Esophagus muscularis mucosa (tissue), 4 donors: ENCODE results near the gene MRPL20. TPM values are rescaled to one million over a fixed set of nuclear protein-coding genes. Genes with fewer than 3 reads are reported as not detected.
"Not testable (repeated sequence)": the region's sequence is repeated elsewhere in the genome, so short reads cannot be mapped to it uniquely, and the experiment has no call there.

Source experiments
- DNase-seq: peaks from one replicate; pipeline ENCODE4 v3.0.0-alpha.2; 2017; ENCODE audit errors: extremely low spot score
- H3K27ac ChIP-seq, 4 donors: fragments of 200-600 bp; sonication (generic); replicated peaks in 1 of 4; 1 replicate in 3 of 4; 2 replicates in 1 of 4; pipeline ENCODE4 v1.5.1; 2016 to 2019; ENCODE audit warnings: mild to moderate bottlenecking in 1 of 4
- H3K27me3 ChIP-seq, 4 donors: fragments of 200-600 bp; sonication (generic); one replicate each; pipeline versions ENCODE4 v1.5.1 to v1.6.0; 2016 to 2019
- H3K36me3 ChIP-seq, 4 donors: fragments of 200-600 bp; sonication (generic); one replicate each; pipeline ENCODE4 v1.5.1; 2016 to 2019
- H3K4me1 ChIP-seq, 4 donors: fragments of 200-600 bp; sonication (generic); one replicate each; pipeline ENCODE4 v1.5.1; 2016 to 2019
- H3K4me3 ChIP-seq, 4 donors: fragments of 200-600 bp; sonication (generic); 1 replicate in 2 of 4; 2 replicates in 2 of 4; pipeline ENCODE4 v1.5.1; 2016 to 2019; ENCODE audit warnings: mild to moderate bottlenecking in 4 of 4, moderate library complexity in 1 of 4
- H3K9me3 ChIP-seq, 4 donors: fragments of 200-600 bp; sonication (generic); 1 replicate in 3 of 4; 2 replicates in 1 of 4; pipeline ENCODE4 v1.5.1; 2016 to 2019
- EP300 ChIP-seq: sonication (generic); formaldehyde crosslinking; IDR thresholded peaks from one replicate; pipeline ENCODE4 v1.6.1; 2017; ENCODE audit warnings: antibody characterized with exemption
- POLR2A ChIP-seq: fragments of 450-650 bp; IDR thresholded peaks from one replicate; pipeline ENCODE4 v1.6.1; 2017; ENCODE audit warnings: antibody characterized with exemption, moderate library complexity, mild to moderate bottlenecking, low read depth
- POLR2AphosphoS5 ChIP-seq, 2 donors: sonication (generic); formaldehyde crosslinking; IDR thresholded peaks; one replicate each; pipeline ENCODE4 v1.6.1; 2017; ENCODE audit warnings: antibody characterized with exemption in 2 of 2
- WGBS: methylation state at CpG from one replicate; pipeline ENCODE4 v1.1.5; 2018; 5-methylcytosine and 5-hydroxymethylcytosine counted together
- intact Hi-C: fragments of 100-400 bp; cut with DNase I; formaldehyde crosslinking; loops from one replicate; pipeline ENCODE4 v1.15.1; 2023
- total RNA-seq, 4 donors: library from RNA; depleted of rRNA; stranded (reverse); fragments of >200 nt; gene quantifications; one replicate each; pipeline versions ENCODE4 v1.1.0 to v1.2.1, GENCODE V29; 2016
- TF ChIP-seq, protein P1 (sequence below), 3 experiments: fragments of 200-600 bp in 2 of 3; fragments of 450-650 bp in 1 of 3; sonication (generic) in 2 of 3; IDR thresholded peaks; one replicate each; pipeline ENCODE4 v1.5.1; 2017 to 2019; ENCODE audit warnings: antibody characterized with exemption in 3 of 3, mild to moderate bottlenecking in 2 of 3, moderate library complexity in 1 of 3

The MRPL20 gene
- total RNA-seq, 4 donors from 2014 or later, result 144 to 175 (median 155) TPM

- DNase-seq, result no peak
Measured at GRCh38 chr1:1430114-1430982, 23.3 kb upstream of the MRPL20 start.

DNA sequence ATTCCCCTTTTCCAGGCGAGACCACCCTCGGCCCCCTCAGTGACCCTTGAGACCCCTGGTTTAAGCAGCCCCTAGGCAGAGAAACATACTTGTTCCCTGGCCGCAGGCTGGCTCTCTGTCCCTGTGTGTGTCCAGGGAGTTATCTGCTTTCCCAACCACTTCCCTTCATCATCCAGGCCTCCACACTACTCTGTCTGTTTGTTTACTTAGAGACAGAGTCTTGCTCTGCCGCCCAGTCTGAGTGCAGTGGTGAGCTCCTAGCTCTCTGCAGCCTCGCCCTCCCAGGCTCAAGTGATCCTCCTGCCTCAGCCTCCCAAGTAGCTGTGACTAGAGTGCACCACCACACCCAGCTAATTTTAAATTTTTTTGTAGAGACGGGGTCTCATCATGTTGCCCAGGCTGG, 22.6 kb upstream of the MRPL20 start:
- H3K9me3 ChIP-seq, result no peaks in the 10 kb centered on the region
- intact Hi-C loops, result no loop called here
- no peak for DNase-seq
- H3K27me3 ChIP-seq, result no peaks in the 10 kb centered on the region
- 41% methylated on average over 6 of the region's 6 CpGs for WGBS
- H3K27ac ChIP-seq, result peak overlapping the region; percentile 96 to 98 (median 97)
- TF ChIP-seq, protein P1, sequence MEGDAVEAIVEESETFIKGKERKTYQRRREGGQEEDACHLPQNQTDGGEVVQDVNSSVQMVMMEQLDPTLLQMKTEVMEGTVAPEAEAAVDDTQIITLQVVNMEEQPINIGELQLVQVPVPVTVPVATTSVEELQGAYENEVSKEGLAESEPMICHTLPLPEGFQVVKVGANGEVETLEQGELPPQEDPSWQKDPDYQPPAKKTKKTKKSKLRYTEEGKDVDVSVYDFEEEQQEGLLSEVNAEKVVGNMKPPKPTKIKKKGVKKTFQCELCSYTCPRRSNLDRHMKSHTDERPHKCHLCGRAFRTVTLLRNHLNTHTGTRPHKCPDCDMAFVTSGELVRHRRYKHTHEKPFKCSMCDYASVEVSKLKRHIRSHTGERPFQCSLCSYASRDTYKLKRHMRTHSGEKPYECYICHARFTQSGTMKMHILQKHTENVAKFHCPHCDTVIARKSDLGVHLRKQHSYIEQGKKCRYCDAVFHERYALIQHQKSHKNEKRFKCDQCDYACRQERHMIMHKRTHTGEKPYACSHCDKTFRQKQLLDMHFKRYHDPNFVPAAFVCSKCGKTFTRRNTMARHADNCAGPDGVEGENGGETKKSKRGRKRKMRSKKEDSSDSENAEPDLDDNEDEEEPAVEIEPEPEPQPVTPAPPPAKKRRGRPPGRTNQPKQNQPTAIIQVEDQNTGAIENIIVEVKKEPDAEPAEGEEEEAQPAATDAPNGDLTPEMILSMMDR (IDR thresholded peaks at IDR 0.05), result no peak
- TF ChIP-seq EP300 (no peak), POLR2AphosphoS5 (IDR thresholded peaks at IDR 0.05) (no peak), POLR2A (no peak)
- H3K4me3 ChIP-seq, result no peak overlapping the region
- peaks cover 66 to 91% (median 80%) of the 10 kb centered on the region in 4 donors for H3K4me1 ChIP-seq
- H3K36me3 ChIP-seq, result no peaks in the 10 kb centered on the region

More at GRCh38 chr1:1430114-1430982, 23.3 kb upstream of the MRPL20 start:
- H3K27me3 ChIP-seq, result no peaks in the 10 kb centered on the region
- TF ChIP-seq, protein P1 (IDR thresholded peaks at IDR 0.05), result peak; percentile 8 to 37 (median 26)
- TF ChIP-seq POLR2AphosphoS5 (IDR thresholded peaks at IDR 0.05) (peak; percentile 61 to 78), POLR2A (no peak), EP300 (no peak)
- H3K36me3 ChIP-seq, result no peaks in the 10 kb centered on the region
- H3K4me3 ChIP-seq, result peak overlapping the region; percentile 32 to 67 (median 39)
- H3K27ac ChIP-seq, result peak overlapping the region; percentile 96 to 98 (median 97)
- WGBS, result 13% methylated on average over 21 of the region's 35 CpGs
- H3K4me1 ChIP-seq, result peaks cover 73 to 97% (median 87%) of the 10 kb centered on the region in 4 donors
- intact Hi-C loops, result no loop called here
- no peaks in the 10 kb centered on the region for H3K9me3 ChIP-seq

DNA sequence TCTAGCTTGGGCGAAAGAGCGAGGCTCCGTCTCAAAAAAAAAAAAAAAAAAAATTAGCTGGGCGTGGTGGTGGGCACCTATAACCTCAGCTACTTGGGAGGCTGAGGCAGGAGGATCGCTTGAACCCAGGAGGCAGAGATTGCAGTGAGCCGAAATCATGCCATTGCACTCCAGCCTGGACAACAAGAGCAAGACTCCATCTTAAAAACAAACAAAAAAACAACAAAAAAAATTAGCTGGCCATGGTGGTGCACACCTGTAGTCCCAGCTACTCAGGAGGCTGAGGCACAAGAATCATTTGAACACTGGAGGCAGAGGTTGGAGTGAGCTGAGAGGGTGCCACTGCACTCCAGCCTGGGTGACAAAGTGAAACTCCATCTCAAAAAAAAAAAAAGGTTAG, 21.9 kb upstream of the MRPL20 start:
- H3K9me3 ChIP-seq, DNase-seq, H3K4me3 ChIP-seq, intact Hi-C loops, H3K36me3 ChIP-seq, H3K27me3 ChIP-seq: not testable (repeated sequence)
- H3K4me1 ChIP-seq, result peaks cover 59 to 84% (median 73%) of the 10 kb centered on the region in 4 donors
- WGBS, result 92% methylated on average over 6 of the region's 6 CpGs
- H3K27ac ChIP-seq, result peak overlapping the region; percentile 96 to 98 (median 97)

GRCh38 chr1:1428174-1428573, 21.1 kb upstream of the MRPL20 start:
- H3K27ac ChIP-seq, result peak overlapping the region; percentile 96 to 98 (median 97)
- H3K9me3 ChIP-seq, result no peaks in the 10 kb centered on the region
- peaks cover 51 to 76% (median 65%) of the 10 kb centered on the region in 4 donors for H3K4me1 ChIP-seq
- intact Hi-C loops, result no loop called here
- H3K4me3 ChIP-seq, result no peak overlapping the region
- WGBS, result 75% methylated on average over 16 of the region's 19 CpGs
- no peaks in the 10 kb centered on the region for H3K27me3 ChIP-seq
- TF ChIP-seq POLR2A (no peak), POLR2AphosphoS5 (IDR thresholded peaks at IDR 0.05) (no peak), EP300 (no peak)
- TF ChIP-seq, protein P1 (IDR thresholded peaks at IDR 0.05), result no peak
- no peak for DNase-seq
- no peaks in the 10 kb centered on the region for H3K36me3 ChIP-seq

- no CpG with 5 or more reads among the region's 22 CpGs for WGBS
- H3K27ac ChIP-seq, result peak overlapping the region; percentile 96 to 98 (median 97)
- TF ChIP-seq, protein P1 (IDR thresholded peaks at IDR 0.05), result no peak
- TF ChIP-seq POLR2AphosphoS5 (IDR thresholded peaks at IDR 0.05), result no peak
- no peak for TF ChIP-seq EP300
- no peak for TF ChIP-seq POLR2A
Measured at GRCh38 chr1:1427820-1428148, 20.7 kb upstream of the MRPL20 start.

More at GRCh38 chr1:1427820-1428148, 20.7 kb upstream of the MRPL20 start:
- Histone ChIP-seq H3K27me3 (no peaks in the 10 kb centered on the region), H3K4me1 (peaks cover 47 to 74% (median 62%) of the 10 kb centered on the region in 4 donors), H3K9me3 (no peaks in the 10 kb centered on the region), H3K4me3 (peak overlapping the region; percentile 62 to 70 (median 62)), H3K36me3 (no peaks in the 10 kb centered on the region)
- no peak for DNase-seq
- intact Hi-C loops, result no loop called here
